ENCODE results near the gene RAB28.

- TF ChIP-seq CTCF (IDR thresholded peaks at IDR 0.05), result no peak
- no peak for TF ChIP-seq POLR2A (IDR thresholded peaks at IDR 0.05)
These were observed 8.0 kb downstream of the RAB28 start for GRCh38 chr4:13476152-13476551.

Data from uterus (tissue), 2 donors.